HG02642 (cell line): ENCODE measurements around the gene UNC79.

Source experiments
- ATAC-seq: cut with Tn5 transposase; IDR thresholded peaks from one replicate; pipeline ENCODE4 v1.9.1; 2021; ENCODE audit warnings: mild to moderate bottlenecking; ENCODE audit not compliant: unreplicated experiment, poor library complexity

UNC79 gene

GRCh38 chr14:93648440-93649168 lies 217.9 kb downstream of the UNC79 start:
- no peak for ATAC-seq

GRCh38 chr14:93654599-93654998 lies 223.9 kb downstream of the UNC79 start:
- no peak for ATAC-seq

- ATAC-seq = no peak
These were observed 224.5 kb downstream of the UNC79 start for GRCh38 chr14:93655078-93655750.

DNA sequence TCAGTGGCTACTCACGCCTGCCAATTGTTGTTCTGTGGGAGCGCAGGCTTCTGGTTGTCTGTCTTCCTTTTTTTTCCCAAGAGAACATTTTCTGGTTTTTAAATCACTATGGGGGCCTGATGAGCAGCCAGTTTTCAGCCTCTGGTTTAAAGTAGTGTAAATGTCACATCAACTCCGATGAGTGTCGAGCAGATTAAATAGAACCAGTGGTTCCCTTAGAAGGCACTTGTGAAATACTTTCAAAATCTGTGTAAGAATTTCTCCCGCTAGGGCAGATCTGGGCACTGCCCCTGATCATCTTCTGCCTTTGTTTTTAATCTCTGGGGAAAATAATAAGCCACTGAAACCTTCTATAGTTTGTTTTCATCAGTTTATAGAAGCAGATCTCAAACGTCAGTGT lies 227.1 kb downstream of the UNC79 start:
- ATAC-seq = no peak

GRCh38 chr14:93663317-93663716 lies 232.6 kb downstream of the UNC79 start:
- ATAC-seq = no peak

DNA sequence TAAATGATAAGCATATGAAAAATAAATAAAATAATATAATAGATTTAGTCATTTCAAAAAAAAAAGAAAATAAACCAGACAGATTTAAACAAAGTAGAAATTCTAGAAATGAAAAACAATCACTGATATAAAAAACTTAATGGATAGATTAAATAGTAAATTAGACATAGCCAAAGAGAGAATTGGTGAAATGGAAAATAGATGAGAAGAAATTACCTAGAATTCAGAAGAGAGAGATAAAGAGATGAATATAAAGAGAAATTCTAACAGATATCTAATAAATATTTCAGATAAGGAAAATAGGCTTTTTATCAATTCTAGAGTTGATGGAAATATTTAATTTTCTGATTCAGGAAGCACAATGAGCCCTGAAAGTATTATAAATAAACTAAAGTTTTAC lies 234.4 kb downstream of the UNC79 start:
- no peak for ATAC-seq

- ATAC-seq = no peak
These were observed 238.9 kb downstream of the UNC79 start for GRCh38 chr14:93669632-93670031.

DNA sequence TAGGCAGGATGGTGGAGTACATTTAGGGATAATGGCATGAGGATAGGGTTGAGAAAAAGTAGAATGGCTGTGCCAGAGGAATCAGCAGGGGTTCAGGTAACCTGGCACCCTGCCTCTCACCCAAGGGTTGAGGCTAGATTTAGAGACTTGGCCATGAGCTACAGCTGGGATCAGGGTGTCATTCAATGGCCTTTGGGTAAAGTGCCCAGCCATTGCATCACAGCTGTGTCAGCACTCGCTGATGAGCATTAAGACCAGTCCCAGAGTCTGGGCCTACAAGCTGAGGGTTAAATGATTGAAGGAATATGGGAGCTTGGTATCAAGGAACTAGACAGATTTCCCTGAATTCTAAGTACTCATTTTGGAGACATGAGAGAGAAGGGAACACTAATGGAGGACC lies 243.6 kb downstream of the UNC79 start:
- ATAC-seq = no peak

- ATAC-seq = no peak
These were observed 244.9 kb downstream of the UNC79 start for GRCh38 chr14:93675651-93676050.

- ATAC-seq = no peak
These were observed 245.7 kb downstream of the UNC79 start for GRCh38 chr14:93676416-93676958.

DNA sequence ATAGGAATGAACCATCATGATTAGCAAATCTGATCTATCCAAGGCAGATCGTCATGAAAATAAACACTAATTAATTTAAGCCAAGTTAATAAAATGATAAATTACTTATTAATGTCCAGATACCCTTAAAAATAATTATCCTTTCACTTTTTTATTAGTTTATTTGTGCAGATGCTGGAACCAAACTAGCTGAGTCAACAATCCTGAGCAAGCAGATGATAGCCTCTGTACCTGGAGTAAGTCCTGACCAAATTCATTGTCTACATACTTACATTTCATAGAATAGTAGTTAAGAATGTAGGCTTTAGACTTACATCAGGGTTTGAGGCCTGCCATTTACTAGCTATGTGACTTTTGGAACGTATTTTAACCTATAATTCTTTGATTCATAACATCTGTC lies 251.7 kb downstream of the UNC79 start:
- no peak for ATAC-seq

GRCh38 chr14:93683226-93683625 lies 252.5 kb downstream of the UNC79 start:
- no peak for ATAC-seq

- ATAC-seq = no peak
These were observed 254.6 kb downstream of the UNC79 start for GRCh38 chr14:93685121-93685895.

GRCh38 chr14:93686268-93686667 lies 255.5 kb downstream of the UNC79 start:
- ATAC-seq = no peak

- no peak for ATAC-seq
These were observed 257.5 kb downstream of the UNC79 start for GRCh38 chr14:93688239-93688666.

DNA sequence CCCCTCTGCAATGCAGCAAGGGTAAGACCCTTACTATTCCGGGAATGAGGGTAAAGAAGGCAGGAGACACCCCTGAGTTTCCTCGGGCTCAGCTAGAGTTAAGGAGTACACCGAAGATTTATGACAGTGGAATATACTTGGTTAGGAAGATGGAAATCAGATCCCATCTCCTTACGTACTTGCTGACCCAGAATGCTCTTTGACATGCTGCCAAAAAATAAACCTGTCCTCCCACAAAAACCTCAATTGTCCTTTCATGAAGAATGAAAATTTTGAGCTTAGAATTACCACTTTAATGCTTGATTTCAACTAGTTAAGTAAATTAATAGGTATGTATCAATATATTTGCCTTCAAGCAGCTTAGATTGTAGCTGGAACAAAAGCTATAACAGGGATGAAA lies 258.1 kb downstream of the UNC79 start:
- no peak for ATAC-seq

- ATAC-seq = no peak
These were observed 259.4 kb downstream of the UNC79 start for GRCh38 chr14:93690146-93690545.

- no peak for ATAC-seq
These were observed 260.5 kb downstream of the UNC79 start for GRCh38 chr14:93691042-93691780.

DNA sequence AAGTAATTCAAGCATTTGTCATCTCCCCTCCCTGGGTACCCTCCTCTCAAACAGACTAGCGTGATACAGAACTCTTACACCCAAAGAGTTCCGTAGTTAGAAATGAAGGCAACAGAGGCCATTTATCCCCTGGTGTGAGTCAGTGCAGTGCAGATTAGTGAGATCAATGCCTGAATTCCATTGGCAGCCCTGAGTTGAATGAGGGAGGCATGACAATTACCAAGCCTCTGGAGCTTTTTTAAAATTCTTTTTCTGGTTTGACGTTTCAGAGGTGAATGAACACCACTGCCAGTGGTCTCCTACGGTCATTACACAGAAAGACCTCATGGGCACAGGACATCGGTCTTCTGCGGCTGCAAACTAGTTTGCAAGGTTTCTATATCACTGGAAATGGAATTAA lies 263.2 kb downstream of the UNC79 start:
- ATAC-seq = no peak

- ATAC-seq = no peak
These were observed 270.2 kb downstream of the UNC79 start for GRCh38 chr14:93700928-93701327.
